HG02840 (cell line): ENCODE measurements around the gene PPM1M.

ENCODE experiments used
- ATAC-seq: cut with Tn5 transposase; IDR thresholded peaks from one replicate; pipeline ENCODE4 v1.9.1; 2021; ENCODE audit warnings: mild to moderate bottlenecking, moderate library complexity, moderate number of reproducible peaks; ENCODE audit not compliant: unreplicated experiment, low FRiP score

PPM1M gene

GRCh38 chr3:52215351-52215750 is 30.2 kb upstream of the PPM1M start:
- ATAC-seq = no peak

DNA sequence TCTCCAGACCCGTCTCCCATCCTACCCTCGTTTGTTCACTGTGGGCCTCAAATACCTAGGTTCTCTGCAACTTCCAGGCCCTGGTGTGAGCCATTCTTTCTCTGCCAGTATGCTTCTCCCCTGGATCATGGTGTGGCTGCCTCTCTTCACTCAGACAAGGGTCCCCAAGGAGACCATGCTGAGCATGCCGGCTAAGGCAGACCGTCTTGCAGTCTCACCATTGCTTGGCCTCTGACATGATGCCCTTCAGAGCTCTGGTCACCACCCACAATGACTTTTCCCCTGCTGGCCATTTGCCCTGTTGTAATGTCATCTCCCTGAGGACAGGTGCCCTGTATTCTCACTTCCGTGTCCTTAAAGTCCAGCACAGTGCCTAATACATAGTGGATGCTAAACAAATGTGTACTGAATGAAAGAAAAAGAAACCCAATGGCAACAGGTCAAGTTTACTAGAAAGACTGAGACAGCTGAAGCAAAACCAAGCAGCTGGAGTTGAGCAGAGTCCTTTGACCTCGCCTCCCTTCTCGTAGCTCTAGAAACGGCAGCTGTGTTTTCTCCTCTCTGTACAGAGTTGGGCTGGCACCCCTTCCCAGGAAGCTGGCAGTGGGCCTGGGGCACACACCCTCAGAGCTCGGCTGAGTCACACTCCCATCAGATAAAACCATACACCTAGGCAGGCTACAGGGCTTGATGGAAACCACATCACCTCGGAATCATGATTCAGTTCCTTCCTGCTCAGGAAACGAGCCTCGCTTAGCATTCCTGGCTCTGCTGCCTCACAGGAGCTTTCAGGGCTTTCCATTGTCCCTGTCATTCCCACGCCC is 28.8 kb upstream of the PPM1M start:
- ATAC-seq = no peak

DNA sequence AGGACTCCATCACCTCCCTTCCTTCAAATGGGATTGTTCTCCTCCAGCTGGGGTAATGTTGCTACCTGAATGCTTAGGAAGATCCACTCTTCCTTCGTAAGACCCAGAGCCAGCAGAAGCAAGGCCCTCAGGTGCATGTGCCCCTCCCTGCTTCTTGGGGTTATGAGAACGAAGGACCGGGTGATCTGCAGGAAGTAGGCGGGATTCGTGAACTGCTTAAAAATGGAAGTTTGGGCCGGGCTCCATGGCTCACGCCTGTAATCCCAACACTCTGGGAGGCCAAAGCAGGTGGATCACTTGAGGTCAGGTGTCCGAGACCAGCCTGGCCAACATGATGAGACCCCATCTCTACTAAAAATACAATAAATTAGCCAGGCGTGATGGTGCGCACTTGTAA is 28.2 kb upstream of the PPM1M start:
- ATAC-seq = no peak

DNA sequence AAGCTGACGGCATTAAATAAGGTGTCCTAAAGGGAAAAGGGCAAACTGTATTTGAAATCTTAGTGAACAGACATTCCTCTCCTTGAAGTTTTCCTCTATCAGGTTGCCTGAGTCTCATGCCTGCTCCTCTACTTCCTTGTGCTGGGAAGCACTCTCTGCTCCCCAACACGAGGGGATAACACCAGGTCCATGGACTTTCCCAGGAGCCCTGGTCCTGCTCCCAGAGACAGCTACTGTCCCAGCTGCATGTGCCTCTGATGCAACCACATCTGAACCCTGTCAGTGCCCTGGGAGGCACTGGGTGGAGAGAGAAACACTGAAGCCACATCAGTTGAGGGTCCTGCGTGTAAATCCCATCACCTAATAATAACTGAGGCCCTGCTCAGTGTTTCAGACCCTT is 27.5 kb upstream of the PPM1M start:
- ATAC-seq = no peak

- no peak for ATAC-seq
Measured at GRCh38 chr3:52218454-52218853, 27.1 kb upstream of the PPM1M start.

GRCh38 chr3:52218937-52219650 is 26.5 kb upstream of the PPM1M start:
- no peak for ATAC-seq

DNA sequence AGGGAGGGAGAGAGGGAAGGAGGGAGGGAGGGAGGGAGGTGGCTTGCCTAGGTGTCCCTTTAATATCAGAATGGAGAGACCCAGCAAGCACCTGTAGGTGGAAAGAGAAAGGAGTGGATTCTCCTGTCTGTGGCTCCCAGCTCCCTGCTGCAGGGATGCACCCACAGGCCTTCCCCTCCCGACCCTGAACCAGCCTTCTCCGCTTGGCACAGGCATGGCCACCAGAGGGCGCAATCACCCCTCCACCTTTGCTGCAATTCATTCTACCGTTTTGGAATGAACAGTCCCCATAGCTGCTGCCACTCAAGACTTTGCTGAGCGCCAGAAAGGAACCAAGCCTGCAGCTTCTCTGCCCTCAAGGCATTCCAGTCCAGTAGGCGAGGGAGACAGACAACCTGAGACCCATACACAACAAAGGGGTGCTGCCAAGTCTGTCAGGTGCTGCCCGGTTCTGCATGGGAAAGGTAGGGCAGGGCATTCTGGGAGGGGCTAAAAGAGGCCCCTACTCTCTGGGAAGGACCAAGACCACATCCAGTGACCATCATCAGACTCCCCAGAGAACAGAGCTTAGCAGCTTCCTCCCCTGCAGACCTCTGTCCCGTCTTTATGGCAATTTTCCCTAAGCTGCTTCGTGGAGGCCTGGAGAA is 25.1 kb upstream of the PPM1M start:
- ATAC-seq = no peak

GRCh38 chr3:52221141-52221562 is 24.4 kb upstream of the PPM1M start:
- no peak for ATAC-seq

DNA sequence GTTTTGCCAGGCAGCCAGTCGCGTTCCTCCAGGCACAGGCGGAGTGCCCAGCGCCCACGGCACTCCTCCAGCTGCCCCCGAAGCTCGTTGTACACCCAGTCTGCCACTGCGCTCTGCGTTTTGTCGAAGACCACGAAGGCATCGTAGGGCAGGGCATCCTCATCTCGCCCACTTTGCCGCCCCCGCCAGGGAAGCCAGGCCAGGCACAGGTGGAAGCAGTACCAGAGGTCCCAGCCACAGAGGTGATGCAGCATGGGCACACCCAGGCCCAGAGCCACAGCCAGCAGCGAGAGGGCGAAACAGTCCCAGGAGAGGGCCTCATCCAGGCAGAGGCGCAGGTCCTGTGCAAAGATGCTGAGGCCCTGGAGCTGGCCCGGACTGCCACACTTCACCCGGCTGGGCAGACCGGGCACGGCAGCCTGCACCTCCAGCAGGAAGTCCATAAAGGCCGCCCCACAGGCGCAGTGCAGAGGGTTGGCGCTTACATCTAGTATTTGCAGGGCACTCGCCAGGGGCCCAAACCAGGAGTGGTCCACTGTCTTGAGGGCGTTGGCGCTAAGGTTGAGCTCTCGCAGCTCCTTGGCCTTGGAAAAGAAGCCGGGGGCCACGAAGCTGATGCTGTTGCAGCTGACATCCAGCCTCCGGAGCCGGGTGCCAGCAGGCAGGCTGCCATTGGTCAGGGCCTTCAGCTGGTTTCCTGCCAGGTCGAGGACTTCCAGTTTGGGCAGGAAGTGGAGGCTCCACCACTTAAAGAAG is 23.8 kb upstream of the PPM1M start:
- no peak for ATAC-seq

GRCh38 chr3:52222319-52223221 is 23.0 kb upstream of the PPM1M start:
- ATAC-seq = no peak

GRCh38 chr3:52223449-52224408 is 21.8 kb upstream of the PPM1M start:
- ATAC-seq = no peak

DNA sequence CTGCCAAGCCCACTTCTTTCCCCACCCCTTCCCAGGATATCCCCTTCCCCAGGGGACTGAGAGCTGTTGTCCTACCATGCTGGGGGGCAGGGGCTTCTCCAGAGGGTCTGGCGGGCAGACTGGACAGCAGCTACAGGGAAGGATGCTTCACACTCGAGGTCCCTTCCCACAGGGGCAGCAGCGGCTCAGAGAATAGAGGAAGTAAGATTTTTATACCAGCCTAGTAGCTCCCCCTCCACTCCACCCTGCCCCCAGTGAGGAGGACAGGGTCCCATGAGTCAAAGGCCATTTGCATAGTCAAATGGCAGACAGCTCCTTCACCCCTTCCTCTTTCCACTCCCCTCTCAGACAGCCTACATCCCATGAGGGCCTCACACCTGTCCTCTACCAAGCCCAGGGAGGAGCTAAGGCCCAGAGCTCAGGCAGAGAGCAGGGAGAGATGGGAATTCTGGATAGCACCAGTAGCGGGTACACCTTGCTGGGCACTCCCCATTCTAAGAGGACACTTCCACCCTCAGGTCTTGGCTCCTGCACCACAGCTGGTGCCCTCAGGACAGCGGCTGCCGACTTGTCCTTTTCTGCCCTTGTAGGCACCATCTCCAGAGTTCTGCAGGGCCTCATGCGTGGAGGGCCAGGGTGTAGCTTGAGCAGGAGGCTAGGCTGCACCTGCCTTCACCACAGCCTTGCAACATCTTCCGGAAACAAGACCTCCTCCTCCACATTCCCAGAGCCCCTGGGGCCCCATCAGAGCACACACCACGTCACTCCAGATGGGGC is 19.9 kb upstream of the PPM1M start, which contains the start of gene TLR9:
Gene TLR9, minus strand, starts transcription at position 194 of the 777 bp plus-strand sequence. Its CDS starts 116 bp downstream, at position 78.
- ATAC-seq = peak; percentile 73

- no peak for ATAC-seq
Measured at GRCh38 chr3:52226229-52226817, 19.2 kb upstream of the PPM1M start.

GRCh38 chr3:52227117-52227516 is 18.4 kb upstream of the PPM1M start:
- ATAC-seq = no peak

DNA sequence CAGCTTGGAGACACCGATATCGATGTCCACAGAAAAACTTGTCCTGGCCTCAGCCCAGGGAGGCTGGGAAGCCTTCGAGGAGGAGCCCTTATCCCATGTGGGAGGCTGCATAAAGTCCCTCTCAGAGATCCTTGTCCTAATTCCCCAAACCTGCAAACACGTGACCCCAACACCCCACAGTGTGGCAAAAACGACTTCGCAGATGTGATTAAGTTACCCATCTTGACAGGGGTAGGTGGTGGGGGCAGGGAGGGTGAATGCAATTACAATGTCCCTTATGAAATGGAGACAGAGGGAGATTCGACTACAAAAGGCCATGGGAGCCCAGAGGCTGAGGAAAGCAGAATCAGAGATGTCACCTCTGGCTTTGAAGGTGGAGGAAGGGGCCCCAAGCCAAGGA is 17.8 kb upstream of the PPM1M start:
- ATAC-seq = no peak

DNA sequence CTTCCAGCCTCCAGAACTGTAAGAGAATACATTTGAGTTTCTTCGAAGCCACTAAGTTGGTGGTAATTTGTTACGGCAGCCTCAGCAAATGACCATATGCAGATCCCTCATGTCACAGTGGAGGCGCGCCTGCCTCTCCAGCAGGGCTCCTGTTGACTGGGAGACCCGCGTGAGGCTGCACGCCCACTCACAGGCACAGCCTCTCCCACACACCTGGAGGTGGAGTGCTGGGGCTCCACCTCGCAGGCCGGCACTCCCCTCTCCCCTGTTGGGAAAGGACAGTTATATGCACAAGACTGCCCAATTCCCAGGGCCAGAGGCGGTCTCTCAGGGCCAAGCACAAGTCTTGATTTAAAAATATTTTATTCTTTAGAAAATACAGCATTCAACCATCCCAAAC is 17.3 kb upstream of the PPM1M start:
- no peak for ATAC-seq

- no peak for ATAC-seq
Measured at GRCh38 chr3:52228751-52229291, 16.7 kb upstream of the PPM1M start.
